Peyer's patch (tissue), 4 donors: Measurements from ENCODE around the gene TSPAN8. TPM values are rescaled to one million over a fixed set of nuclear protein-coding genes. Genes with fewer than 3 reads are reported as not detected.

Experiments
- DNase-seq, 3 donors: peaks; one replicate each; pipeline ENCODE4 v3.0.0-alpha.2; 2017 to 2019
- H3K27ac ChIP-seq, 4 donors: fragments of 200-600 bp; sonication (generic); one replicate each; pipeline ENCODE4 v1.5.1; 2016 to 2019
- H3K27me3 ChIP-seq, 2 donors: fragments of 200-600 bp; sonication (generic); one replicate each; pipeline ENCODE4 v1.5.1; 2019
- H3K36me3 ChIP-seq, 3 donors: fragments of 200-600 bp; sonication (generic); one replicate each; pipeline ENCODE4 v1.5.1; 2016 to 2019
- H3K4me1 ChIP-seq, 4 donors: fragments of 200-600 bp; sonication (generic); one replicate each; pipeline ENCODE4 v1.5.1; 2016 to 2019
- H3K4me3 ChIP-seq, 4 donors: fragments of 200-600 bp; sonication (generic); 1 replicate in 3 of 4; 2 replicates in 1 of 4; pipeline ENCODE4 v1.5.1; 2016 to 2019; ENCODE audit warnings: mild to moderate bottlenecking in 1 of 4
- H3K9me3 ChIP-seq, 4 donors: fragments of 200-600 bp; sonication (generic); one replicate each; pipeline ENCODE4 v1.5.1; 2016 to 2019; ENCODE audit warnings: mild to moderate bottlenecking in 1 of 4
- POLR2A ChIP-seq, 2 donors: fragments of 450-650 bp; IDR thresholded peaks; one replicate each; pipeline ENCODE4 v1.5.1; 2017; ENCODE audit warnings: antibody characterized with exemption in 2 of 2, mild to moderate bottlenecking in 2 of 2, moderate library complexity in 2 of 2
- total RNA-seq, 4 donors: library from RNA; depleted of rRNA; stranded (reverse); fragments of >200 nt; gene quantifications; one replicate each; pipeline ENCODE4 v1.1.0, GENCODE V29; 2016
- TF ChIP-seq, protein P1 (sequence below), 6 experiments: fragments of 450-650 bp in 4 of 6; fragments of 200-600 bp in 2 of 6; sonication (generic) in 1 of 6; IDR thresholded peaks; one replicate each; pipeline ENCODE4 v1.5.1; 2017 to 2019; ENCODE audit warnings: antibody characterized with exemption in 6 of 6, mild to moderate bottlenecking in 3 of 6, moderate library complexity in 1 of 6

TSPAN8 gene
- total RNA-seq, 4 donors from 2014 or later: 71.0 to 963 (median 558) TPM

DNA sequence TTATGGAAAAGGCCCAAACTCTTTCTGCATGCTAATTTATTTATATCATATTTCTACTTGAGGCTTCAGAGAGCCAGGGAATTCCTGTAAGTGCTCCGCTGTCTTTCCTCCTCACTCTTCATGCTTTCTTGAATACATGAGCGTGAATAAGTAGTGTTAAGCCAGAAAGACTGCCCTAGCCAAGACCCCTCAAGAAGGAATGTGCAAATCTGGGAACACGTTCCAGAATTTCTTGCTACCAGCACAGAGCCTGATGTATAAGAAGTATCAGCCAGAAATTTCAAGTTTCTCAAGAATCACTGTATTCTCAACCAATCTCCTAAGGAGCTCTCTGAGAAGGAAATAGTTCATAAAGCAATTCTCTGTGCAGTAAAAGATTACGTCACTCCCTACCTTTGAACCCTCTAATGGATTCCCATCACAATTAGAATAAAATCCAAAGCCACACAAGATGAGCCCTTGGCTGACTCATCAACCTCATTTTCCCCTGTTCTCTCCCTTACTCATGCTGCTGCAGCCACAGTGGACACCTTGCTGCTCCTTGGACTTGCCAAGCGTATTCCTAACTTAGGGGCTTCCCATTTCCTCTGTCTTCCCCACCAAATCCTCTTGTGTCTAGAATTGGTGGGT, 6.9 kb upstream of the TSPAN8 start:
- H3K4me1 ChIP-seq: peaks cover 0 to 25% (median 1%) of the 10 kb centered on the region in 4 donors
- no peaks in the 10 kb centered on the region for H3K27me3 ChIP-seq
- H3K36me3 ChIP-seq: no peaks in the 10 kb centered on the region
- peak in 1 of 3 donors; percentile 76 for DNase-seq
- H3K9me3 ChIP-seq: no peaks in the 10 kb centered on the region
- H3K27ac ChIP-seq: peak overlapping the region in 3 of 4 donors; percentile 44 to 88 (median 77)
- peak overlapping the region in 2 of 4 donors; percentile 10 to 18 for H3K4me3 ChIP-seq
- TF ChIP-seq, protein P1, sequence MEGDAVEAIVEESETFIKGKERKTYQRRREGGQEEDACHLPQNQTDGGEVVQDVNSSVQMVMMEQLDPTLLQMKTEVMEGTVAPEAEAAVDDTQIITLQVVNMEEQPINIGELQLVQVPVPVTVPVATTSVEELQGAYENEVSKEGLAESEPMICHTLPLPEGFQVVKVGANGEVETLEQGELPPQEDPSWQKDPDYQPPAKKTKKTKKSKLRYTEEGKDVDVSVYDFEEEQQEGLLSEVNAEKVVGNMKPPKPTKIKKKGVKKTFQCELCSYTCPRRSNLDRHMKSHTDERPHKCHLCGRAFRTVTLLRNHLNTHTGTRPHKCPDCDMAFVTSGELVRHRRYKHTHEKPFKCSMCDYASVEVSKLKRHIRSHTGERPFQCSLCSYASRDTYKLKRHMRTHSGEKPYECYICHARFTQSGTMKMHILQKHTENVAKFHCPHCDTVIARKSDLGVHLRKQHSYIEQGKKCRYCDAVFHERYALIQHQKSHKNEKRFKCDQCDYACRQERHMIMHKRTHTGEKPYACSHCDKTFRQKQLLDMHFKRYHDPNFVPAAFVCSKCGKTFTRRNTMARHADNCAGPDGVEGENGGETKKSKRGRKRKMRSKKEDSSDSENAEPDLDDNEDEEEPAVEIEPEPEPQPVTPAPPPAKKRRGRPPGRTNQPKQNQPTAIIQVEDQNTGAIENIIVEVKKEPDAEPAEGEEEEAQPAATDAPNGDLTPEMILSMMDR (IDR thresholded peaks at IDR 0.05): no peak
- TF ChIP-seq POLR2A (IDR thresholded peaks at IDR 0.05): no peak

DNA sequence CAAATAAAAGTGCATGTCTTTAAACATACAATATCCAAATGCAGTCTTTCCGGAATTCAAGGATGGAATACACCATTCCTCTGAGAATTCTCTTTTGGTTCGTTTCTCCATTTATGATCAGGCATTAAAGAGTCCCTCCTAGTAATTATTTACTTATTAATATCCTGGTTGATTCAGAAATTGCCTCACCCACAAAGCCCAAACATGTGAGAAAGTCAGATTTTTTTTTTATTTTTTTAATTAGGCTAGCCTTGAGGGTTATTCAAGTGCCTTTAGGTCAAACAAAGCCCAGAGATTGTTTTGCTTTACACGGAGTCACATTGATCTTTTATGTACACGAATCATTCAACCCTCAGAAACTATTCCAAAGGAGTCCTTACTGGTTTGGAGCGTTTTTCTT, 6.4 kb upstream of the TSPAN8 start:
- TF ChIP-seq, protein P1 (IDR thresholded peaks at IDR 0.05): no peak
- no peak for TF ChIP-seq POLR2A (IDR thresholded peaks at IDR 0.05)
- DNase-seq: no peak
- Histone ChIP-seq H3K36me3 (no peaks in the 10 kb centered on the region), H3K27ac (peak overlapping the region in 3 of 4 donors; percentile 44 to 88 (median 77)), H3K27me3 (no peaks in the 10 kb centered on the region), H3K4me3 (no peak overlapping the region), H3K4me1 (peaks cover 0 to 28% (median 1%) of the 10 kb centered on the region in 4 donors), H3K9me3 (no peaks in the 10 kb centered on the region)

DNA sequence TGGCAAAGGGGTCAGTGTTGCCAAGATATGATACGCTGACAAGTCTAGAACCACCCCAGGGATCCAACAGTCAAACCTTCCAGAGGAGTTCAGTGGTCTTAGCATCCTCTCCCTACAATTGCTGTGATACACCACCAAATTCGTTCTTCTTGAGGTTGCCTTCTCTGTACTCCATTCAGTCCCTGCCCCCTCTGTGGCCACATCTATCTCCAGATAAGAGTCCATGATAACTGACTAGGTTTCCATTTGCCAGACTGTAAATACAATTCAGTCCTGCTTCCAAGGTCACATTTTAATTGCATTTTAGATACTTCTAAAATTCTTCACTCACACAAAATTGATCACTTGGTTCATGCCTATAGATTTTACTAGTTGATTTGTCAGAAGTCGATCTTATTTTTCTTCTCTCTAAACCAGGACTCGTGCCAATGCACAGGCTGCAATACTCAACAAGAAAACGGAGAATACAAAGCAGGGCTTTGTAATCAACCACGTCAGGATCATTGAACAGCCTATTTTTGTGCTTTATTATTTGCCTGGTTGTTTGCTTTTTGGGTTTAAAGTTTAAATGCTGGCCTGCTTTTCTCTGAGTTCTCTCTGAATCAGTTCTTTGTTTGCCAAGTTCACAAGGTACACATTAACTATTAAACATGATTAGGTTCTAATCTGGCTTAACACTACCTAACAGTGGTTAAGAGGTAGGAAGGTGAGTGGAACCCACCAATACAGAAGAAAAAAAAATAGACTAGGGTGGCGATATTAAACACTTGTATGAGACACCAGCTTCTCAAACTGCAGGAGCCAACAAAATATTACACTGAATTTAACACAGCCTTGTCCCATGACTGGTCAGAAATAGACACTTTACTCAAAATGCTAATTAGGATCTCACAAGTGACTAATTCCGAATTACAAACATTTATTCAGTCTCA, 5.3 kb upstream of the TSPAN8 start:
- Histone ChIP-seq H3K4me3 (peak overlapping the region in 1 of 4 donors; percentile 13), H3K27me3 (no peaks in the 10 kb centered on the region), H3K9me3 (no peaks in the 10 kb centered on the region), H3K4me1 (peaks cover 0 to 32% (median 1%) of the 10 kb centered on the region in 4 donors), H3K36me3 (no peaks in the 10 kb centered on the region), H3K27ac (peak overlapping the region in 3 of 4 donors; percentile 71 to 88 (median 77))
- TF ChIP-seq, protein P1 (IDR thresholded peaks at IDR 0.05): peak in 1 of 6 experiments; percentile 3
- TF ChIP-seq POLR2A (IDR thresholded peaks at IDR 0.05): no peak
- no peak for DNase-seq

DNA sequence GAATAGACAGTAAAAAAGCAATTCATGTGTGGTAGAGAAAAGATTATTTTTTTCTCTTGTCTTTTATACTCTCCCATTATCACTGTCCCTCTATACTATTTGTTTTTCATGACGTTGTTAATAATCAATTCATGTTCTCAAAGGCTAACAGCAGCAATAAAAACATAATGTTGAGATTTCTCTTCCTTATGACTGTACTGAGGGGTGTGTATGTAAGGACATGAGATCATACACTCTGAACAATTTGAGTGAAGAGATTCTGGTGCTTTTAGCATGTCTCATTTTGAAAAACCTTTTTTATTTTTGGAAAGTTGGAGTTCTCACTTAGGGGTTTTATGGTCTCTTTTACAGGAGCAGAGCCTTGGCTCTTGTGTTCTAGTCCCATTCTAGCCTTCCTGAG, 3.8 kb upstream of the TSPAN8 start:
- H3K27ac ChIP-seq: peak overlapping the region in 3 of 4 donors; percentile 71 to 88 (median 77)
- no peak for DNase-seq
- TF ChIP-seq POLR2A (IDR thresholded peaks at IDR 0.05): peak in 1 of 2 donors; percentile 54
- TF ChIP-seq, protein P1 (IDR thresholded peaks at IDR 0.05): no peak
- no peaks in the 10 kb centered on the region for H3K36me3 ChIP-seq
- peak overlapping the region in 1 of 4 donors; percentile 2 for H3K4me3 ChIP-seq
- H3K27me3 ChIP-seq: no peaks in the 10 kb centered on the region
- H3K4me1 ChIP-seq: peaks cover 0 to 32% (median 1%) of the 10 kb centered on the region in 4 donors
- no peaks in the 10 kb centered on the region for H3K9me3 ChIP-seq

DNA sequence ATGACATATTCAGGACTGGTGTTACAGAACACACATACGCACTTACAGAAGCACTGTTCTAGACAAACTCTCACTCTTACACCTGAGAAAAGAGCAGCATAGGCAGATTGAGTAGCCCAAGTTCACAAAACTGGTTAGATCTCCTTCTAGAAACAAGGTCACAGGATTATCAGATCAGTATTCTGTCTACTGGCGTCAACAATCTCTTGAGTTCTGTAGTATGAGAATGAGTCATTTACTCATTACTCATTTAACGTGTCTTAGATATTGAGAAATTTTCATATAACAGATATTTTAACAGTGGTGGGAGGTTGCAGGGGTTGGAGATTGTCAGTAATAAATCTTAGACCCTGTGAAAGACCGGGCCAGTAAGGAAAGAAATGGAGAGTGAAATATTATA, 2.8 kb upstream of the TSPAN8 start:
- Histone ChIP-seq H3K4me1 (peaks cover 0 to 32% (median 1%) of the 10 kb centered on the region in 4 donors), H3K27ac (peak overlapping the region in 3 of 4 donors; percentile 71 to 88 (median 77))
- DNase-seq: no peak

More for the DNA sequence above, 2.8 kb upstream of the TSPAN8 start:
- Histone ChIP-seq H3K27me3 (no peaks in the 10 kb centered on the region), H3K4me3 (peak overlapping the region in 1 of 4 donors; percentile 2), H3K36me3 (no peaks in the 10 kb centered on the region), H3K9me3 (no peaks in the 10 kb centered on the region)
- no peak for TF ChIP-seq POLR2A (IDR thresholded peaks at IDR 0.05)
- TF ChIP-seq, protein P1 (IDR thresholded peaks at IDR 0.05): no peak
